ENCODE data around the gene B3GNT8.

DNA sequence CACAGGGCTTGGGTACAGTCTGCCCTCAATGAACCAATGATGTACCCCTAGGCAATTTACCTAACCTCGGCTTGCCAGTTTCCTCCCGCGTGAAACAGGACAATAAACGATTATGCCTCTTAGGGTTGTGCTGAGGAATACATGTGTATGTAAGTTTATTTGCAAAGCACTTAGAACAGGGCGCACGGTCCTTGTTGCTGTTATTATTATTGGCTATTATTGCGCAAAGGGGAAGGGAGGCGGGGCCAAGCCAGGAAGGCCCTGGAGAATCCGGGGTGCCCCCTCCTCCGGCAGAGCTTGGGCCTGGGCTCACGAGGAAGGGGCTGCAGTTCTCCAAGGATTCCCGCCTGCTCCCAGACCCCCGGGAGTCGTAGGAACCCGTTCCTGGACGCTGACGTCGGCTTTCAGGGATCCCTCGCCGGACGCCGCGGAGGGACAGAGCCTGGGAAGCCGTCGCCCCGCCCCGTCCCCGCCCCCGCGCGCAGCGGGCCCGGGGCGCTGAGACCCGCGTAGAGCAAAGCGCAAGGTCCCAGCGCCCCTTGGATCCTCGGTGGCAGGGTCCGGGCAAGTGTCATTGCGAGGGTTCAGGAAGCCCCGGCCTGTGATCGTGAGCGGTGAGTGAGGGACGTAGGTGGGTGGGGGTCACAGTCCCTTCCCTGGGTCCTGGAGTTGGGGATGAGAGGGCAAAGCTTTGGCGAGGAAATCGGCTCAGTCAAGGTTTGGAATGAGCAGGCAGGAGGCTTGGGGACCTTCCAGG, 50.8 kb downstream of the B3GNT8 start, which contains the start of gene TMEM91:
- TF ChIP-seq, protein P1, sequence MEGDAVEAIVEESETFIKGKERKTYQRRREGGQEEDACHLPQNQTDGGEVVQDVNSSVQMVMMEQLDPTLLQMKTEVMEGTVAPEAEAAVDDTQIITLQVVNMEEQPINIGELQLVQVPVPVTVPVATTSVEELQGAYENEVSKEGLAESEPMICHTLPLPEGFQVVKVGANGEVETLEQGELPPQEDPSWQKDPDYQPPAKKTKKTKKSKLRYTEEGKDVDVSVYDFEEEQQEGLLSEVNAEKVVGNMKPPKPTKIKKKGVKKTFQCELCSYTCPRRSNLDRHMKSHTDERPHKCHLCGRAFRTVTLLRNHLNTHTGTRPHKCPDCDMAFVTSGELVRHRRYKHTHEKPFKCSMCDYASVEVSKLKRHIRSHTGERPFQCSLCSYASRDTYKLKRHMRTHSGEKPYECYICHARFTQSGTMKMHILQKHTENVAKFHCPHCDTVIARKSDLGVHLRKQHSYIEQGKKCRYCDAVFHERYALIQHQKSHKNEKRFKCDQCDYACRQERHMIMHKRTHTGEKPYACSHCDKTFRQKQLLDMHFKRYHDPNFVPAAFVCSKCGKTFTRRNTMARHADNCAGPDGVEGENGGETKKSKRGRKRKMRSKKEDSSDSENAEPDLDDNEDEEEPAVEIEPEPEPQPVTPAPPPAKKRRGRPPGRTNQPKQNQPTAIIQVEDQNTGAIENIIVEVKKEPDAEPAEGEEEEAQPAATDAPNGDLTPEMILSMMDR (IDR thresholded peaks at IDR 0.05), result no peak
- TF ChIP-seq TCF7L2 (IDR thresholded peaks at IDR 0.05; ENCODE audit: low read depth, low read length), result no peak
- no peak; the same call in 1 of the 2 replicates for TF ChIP-seq POLR2AphosphoS5 (IDR thresholded peaks at IDR 0.05; ENCODE audit: low read depth, low read length)
- TF ChIP-seq, protein P2, sequence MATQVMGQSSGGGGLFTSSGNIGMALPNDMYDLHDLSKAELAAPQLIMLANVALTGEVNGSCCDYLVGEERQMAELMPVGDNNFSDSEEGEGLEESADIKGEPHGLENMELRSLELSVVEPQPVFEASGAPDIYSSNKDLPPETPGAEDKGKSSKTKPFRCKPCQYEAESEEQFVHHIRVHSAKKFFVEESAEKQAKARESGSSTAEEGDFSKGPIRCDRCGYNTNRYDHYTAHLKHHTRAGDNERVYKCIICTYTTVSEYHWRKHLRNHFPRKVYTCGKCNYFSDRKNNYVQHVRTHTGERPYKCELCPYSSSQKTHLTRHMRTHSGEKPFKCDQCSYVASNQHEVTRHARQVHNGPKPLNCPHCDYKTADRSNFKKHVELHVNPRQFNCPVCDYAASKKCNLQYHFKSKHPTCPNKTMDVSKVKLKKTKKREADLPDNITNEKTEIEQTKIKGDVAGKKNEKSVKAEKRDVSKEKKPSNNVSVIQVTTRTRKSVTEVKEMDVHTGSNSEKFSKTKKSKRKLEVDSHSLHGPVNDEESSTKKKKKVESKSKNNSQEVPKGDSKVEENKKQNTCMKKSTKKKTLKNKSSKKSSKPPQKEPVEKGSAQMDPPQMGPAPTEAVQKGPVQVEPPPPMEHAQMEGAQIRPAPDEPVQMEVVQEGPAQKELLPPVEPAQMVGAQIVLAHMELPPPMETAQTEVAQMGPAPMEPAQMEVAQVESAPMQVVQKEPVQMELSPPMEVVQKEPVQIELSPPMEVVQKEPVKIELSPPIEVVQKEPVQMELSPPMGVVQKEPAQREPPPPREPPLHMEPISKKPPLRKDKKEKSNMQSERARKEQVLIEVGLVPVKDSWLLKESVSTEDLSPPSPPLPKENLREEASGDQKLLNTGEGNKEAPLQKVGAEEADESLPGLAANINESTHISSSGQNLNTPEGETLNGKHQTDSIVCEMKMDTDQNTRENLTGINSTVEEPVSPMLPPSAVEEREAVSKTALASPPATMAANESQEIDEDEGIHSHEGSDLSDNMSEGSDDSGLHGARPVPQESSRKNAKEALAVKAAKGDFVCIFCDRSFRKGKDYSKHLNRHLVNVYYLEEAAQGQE (IDR thresholded peaks at IDR 0.05; ENCODE audit: insufficient read depth in 1 of 2, low read depth in 2 of 2, low read length in 1 of 2), result no peak
- TF ChIP-seq SIN3A (IDR thresholded peaks at IDR 0.05; ENCODE audit: borderline replicate concordance, insufficient read depth, low read depth, low read length), result no peak
